Lung (tissue), 12 donors: ENCODE measurements around the gene SLC38A4. TPM values are rescaled to one million over a fixed set of nuclear protein-coding genes. Genes with fewer than 3 reads are reported as not detected.

ENCODE experiments used
- ATAC-seq: fragments of 200-7000 bp; cut with Tn5 transposase; one replicate; pipeline ENCODE4 v1.9.1; 2020; ENCODE audit warnings: moderate number of reproducible peaks; ENCODE audit not compliant: insufficient read depth, low FRiP score
- DNase-seq, 3 donors: peaks; one replicate each; pipeline ENCODE4 v3.0.0-alpha.2; 2013 to 2017
- H3K27ac ChIP-seq, 2 donors: one replicate each; pipeline ENCODE4 v1.5.1; 2013; ENCODE audit warnings: mild to moderate bottlenecking in 2 of 2, moderate library complexity in 2 of 2, control low read depth in 1 of 2, inconsistent platforms in 1 of 2, low read depth in 1 of 2, low read length in 1 of 2
- H3K27me3 ChIP-seq, 3 donors: one replicate each; pipeline ENCODE4 v1.5.1; 2013; ENCODE audit warnings: low read length in 2 of 3; ENCODE audit not compliant: control insufficient read depth in 3 of 3, insufficient read depth in 3 of 3
- H3K36me3 ChIP-seq, 4 donors: one replicate each; pipeline ENCODE4 v1.5.1; 2013; ENCODE audit warnings: low read length in 4 of 4, mild to moderate bottlenecking in 1 of 4, moderate library complexity in 1 of 4; ENCODE audit not compliant: control insufficient read depth in 4 of 4, insufficient read depth in 4 of 4
- H3K4me1 ChIP-seq, 5 donors: one replicate each; pipeline ENCODE4 v1.5.1; 2013; ENCODE audit warnings: low read length in 5 of 5, mild to moderate bottlenecking in 2 of 5, moderate library complexity in 1 of 5; ENCODE audit not compliant: control insufficient read depth in 5 of 5, insufficient read depth in 5 of 5
- H3K4me3 ChIP-seq: one replicate; pipeline ENCODE4 v1.5.1; 2013; ENCODE audit warnings: mild to moderate bottlenecking, control low read depth, moderate library complexity
- H3K9ac ChIP-seq, 2 donors: one replicate each; pipeline ENCODE4 v1.5.1; 2013; ENCODE audit warnings: low read length in 2 of 2, control low read depth in 1 of 2; ENCODE audit not compliant: insufficient read depth in 1 of 2
- H3K9me3 ChIP-seq, 4 donors: one replicate each; pipeline ENCODE4 v1.5.1; 2013; ENCODE audit warnings: low read length in 3 of 4, mild to moderate bottlenecking in 1 of 4, moderate library complexity in 1 of 4; ENCODE audit not compliant: control insufficient read depth in 4 of 4, insufficient read depth in 3 of 4
- CTCF ChIP-seq: IDR thresholded peaks from 2 replicates; pipeline ENCODE4 v1.5.1; 2012; ENCODE audit warnings: mild to moderate bottlenecking; ENCODE audit errors: control extremely low read depth, extremely low read depth
- WGBS, 2 donors: extraction: QIAGEN DNeasy Blood & Tissue Kit; methylation state at CpG; one replicate each; pipeline ENCODE4 v1.1.7; 2013; 5-methylcytosine and 5-hydroxymethylcytosine counted together
- polyA plus RNA-seq, 2 donors: library from polyadenylated mRNA; stranded (reverse); fragments of 200-250 nt; gene quantifications; one replicate each; pipeline ENCODE4 v1.2.1, GENCODE V29; 2013
- total RNA-seq, 2 donors: library from RNA; depleted of rRNA in 1 of 2; stranded (reverse); fragments of >200 nt in 1 of 2; gene quantifications; one replicate each; pipeline ENCODE4 v1.2.1, GENCODE V29; 2014 to 2021
- donor health status: control.
- donor health status: control.
- donor health status: Bipolar disorder and iron deficiency.
- donor health status: healthy.
- donor health status: DM: yes; HTN: yes; CAD: no.

Gene SLC38A4
- total and polyA plus RNA-seq, 4 donors = 0.07 to 2.7 (median 0.45) TPM

GRCh38 chr12:46814143-46814542 is 11.7 kb downstream of the SLC38A4 start:
- Histone ChIP-seq H3K4me1 (peaks cover 0 to 12% (median 0%) of the 10 kb centered on the region in 5 donors), H3K27me3 (no peaks in the 10 kb centered on the region), H3K9ac (no peak overlapping the region), H3K27ac (no peak overlapping the region), H3K36me3 (no peaks in the 10 kb centered on the region), H3K9me3 (no peaks in the 10 kb centered on the region), H3K4me3 (no peak overlapping the region)
- ATAC-seq (no peak), DNase-seq (no peak)
- 83 to 84% methylated on average over 2 of the region's 2 CpGs for WGBS, 2 donors
- TF ChIP-seq CTCF = no peak

- WGBS, 2 donors = 67 to 79% methylated on average over 1 of the region's 1 CpG
- no peak for TF ChIP-seq CTCF
- Histone ChIP-seq H3K27ac (no peak overlapping the region), H3K9me3 (no peaks in the 10 kb centered on the region), H3K9ac (no peak overlapping the region), H3K27me3 (no peaks in the 10 kb centered on the region), H3K36me3 (no peaks in the 10 kb centered on the region), H3K4me1 (peaks cover 0 to 6% (median 0%) of the 10 kb centered on the region in 5 donors), H3K4me3 (no peak overlapping the region)
- DNase-seq (no peak), ATAC-seq (no peak)
Measured at GRCh38 chr12:46811185-46811584, 14.6 kb downstream of the SLC38A4 start.

- WGBS, 2 donors = 80% methylated on average over 5 of the region's 5 CpGs
- DNase-seq (no peak), ATAC-seq (no peak)
Measured at GRCh38 chr12:46808955-46809697, 16.7 kb downstream of the SLC38A4 start.

More at GRCh38 chr12:46808955-46809697, 16.7 kb downstream of the SLC38A4 start:
- no peaks in the 10 kb centered on the region for H3K9me3 ChIP-seq
- no peak overlapping the region for H3K27ac ChIP-seq
- no peak for TF ChIP-seq CTCF
- peaks cover 0 to under 1% (median 0%) of the 10 kb centered on the region in 5 donors for H3K4me1 ChIP-seq
- H3K36me3 ChIP-seq = no peaks in the 10 kb centered on the region
- no peak overlapping the region for H3K4me3 ChIP-seq
- H3K27me3 ChIP-seq = no peaks in the 10 kb centered on the region
- H3K9ac ChIP-seq = no peak overlapping the region
